ENCODE results near the gene GLYATL1B. TPM values are rescaled to one million over a fixed set of nuclear protein-coding genes. Genes with fewer than 3 reads are reported as not detected.

The GLYATL1B gene
- total RNA-seq, 1 experiment from 2014 or later = not detected

- H3K9ac ChIP-seq (ENCODE audit: low read length) = no peak overlapping the region
- H3K79me2 ChIP-seq (ENCODE audit: insufficient read depth, low read length) = no peaks in the 10 kb centered on the region
- no peaks in the 10 kb centered on the region for H4K20me1 ChIP-seq (ENCODE audit: insufficient read depth)
- H3K36me3 ChIP-seq (ENCODE audit: control insufficient read depth in 1 of 2, insufficient read depth in 2 of 2, low read length in 2 of 2) = 0 out of 4 replicates have a peak, but pooled peaks cover 0 to 6% of the 10 kb centered on the region in 2 experiments
- H3K4me1 ChIP-seq (ENCODE audit: control insufficient read depth in 1 of 2, insufficient read depth in 2 of 2, low read length in 2 of 2) = peaks cover 0 to 10% of the 10 kb centered on the region in 2 experiments; a peak in 3 of 4 replicates
- no peak overlapping the region for H3K4me3 ChIP-seq (replicated peaks in 1 of 2; ENCODE audit: low read depth in 1 of 2, low read length in 2 of 2)
- CTCF ChIA-PET = no interaction called here
- no peak overlapping the region for H3K27ac ChIP-seq (ENCODE audit: low read depth, low read length)
- no TSS peak for BruUV-seq (replicated peaks)
- H3K9me2 ChIP-seq (ENCODE audit: insufficient read depth) = no peaks in the 10 kb centered on the region
- peaks cover 0 to 4% of the 10 kb centered on the region in 2 experiments; a peak in 1 of 4 replicates for H3K9me3 ChIP-seq (ENCODE audit: control insufficient read depth in 1 of 2, insufficient read depth in 1 of 2, low read depth in 1 of 2, low read length in 2 of 2)
- intact Hi-C loops (cut with micrococcal nuclease) = loop anchor here (2.0 to 5.0 kb wide), 3 partner anchors 85 to 350 kb away; no protein-coding TSS in a partner anchor
- TF ChIP-seq SIN3A (IDR thresholded peaks at IDR 0.05; ENCODE audit: low read depth) (no peak), EZH2phosphoT487 (IDR thresholded peaks at IDR 0.05; ENCODE audit: borderline replicate concordance) (no peak), ZFX (IDR thresholded peaks at IDR 0.05) (no peak), FOSL1 (IDR thresholded peaks at IDR 0.05; ENCODE audit: low read depth) (no peak), YY1 (IDR thresholded peaks at IDR 0.05; ENCODE audit: extremely low read depth, insufficient replicate concordance, low read depth, low read length) (no peak), JUND (IDR thresholded peaks at IDR 0.05) (no peak), CEBPB (IDR thresholded peaks at IDR 0.05; ENCODE audit: low read depth) (no peak), ELF1 (IDR thresholded peaks at IDR 0.05; ENCODE audit: borderline replicate concordance, low read depth) (no peak), SP1 (IDR thresholded peaks at IDR 0.05; ENCODE audit: low read depth) (no peak), CTCF (IDR thresholded peaks at IDR 0.05 in 2 of 3, conservative IDR thresholded peaks at IDR 0.05 in 1 of 3; ENCODE audit: borderline replicate concordance in 1 of 3, insufficient read depth in 1 of 3, low read depth in 2 of 3, low read length in 2 of 3) (no peak), SRF (IDR thresholded peaks at IDR 0.05; ENCODE audit: low read depth) (no peak), CBX3 (IDR thresholded peaks at IDR 0.05; ENCODE audit: low read depth) (no peak), ZBTB33 (IDR thresholded peaks at IDR 0.05; ENCODE audit: extremely low read depth, insufficient replicate concordance, low read length) (no peak)
- RAD21 ChIA-PET (ENCODE audit: low non-redundant PET in 1 of 2, low total read pairs in 2 of 2, uncharacterized antibody in 2 of 2, unreplicated experiment in 2 of 2) = no interaction called here
- no peaks in the 10 kb centered on the region for H3K27me3 ChIP-seq (ENCODE audit: insufficient read depth, low read length)
- H2AFZ ChIP-seq (ENCODE audit: low read depth, low read length, poor library complexity, severe bottlenecking) = no peak overlapping the region
- POLR2A ChIA-PET = no interaction called here
- no peak for ATAC-seq
- H3K4me2 ChIP-seq (ENCODE audit: low read length) = no peak overlapping the region
- no peak for DNase-seq (ENCODE audit: low read depth, low spot score)
Observed at GRCh38 chr11:59137190-59137589, 51.1 kb downstream of the GLYATL1B start.
